Measurements from ENCODE around the gene RBM17. TPM values are rescaled to one million over a fixed set of nuclear protein-coding genes. Genes with fewer than 3 reads are reported as not detected.

The RBM17 gene
- total RNA-seq, 1 experiment from 2014 or later, result 124 TPM

GRCh38 chr10:6091630-6092029 is 2.8 kb downstream of the RBM17 start:
- H2AFZ ChIP-seq (ENCODE audit: low read length), result no peak overlapping the region
- no peak overlapping the region for H4K5ac ChIP-seq (ENCODE audit: insufficient read length, low read depth, low read length)
- Mint-ChIP-seq H3K4me3 (peak overlapping the region; percentile 16 to 59; a peak in 4 of 5 replicates), H3K4me1 (peaks cover 51 to 63% of the 10 kb centered on the region in 2 experiments), H3K27me3 (ENCODE audit: low read depth) (no peaks in the 10 kb centered on the region), H3K9me3 (peaks cover 0 to 2% of the 10 kb centered on the region in 2 experiments; a peak in 2 of 5 replicates), H3K27ac (peak overlapping the region in 1 of 3 experiments; percentile 15; a peak in 2 of 7 replicates), H3K36me3 (ENCODE audit: insufficient read depth in 1 of 3, low read depth in 3 of 3) (no peaks in the 10 kb centered on the region; a peak in 1 of 7 replicates)
- peaks cover 7% of the 10 kb centered on the region; the same call in 1 of the 2 replicates for H3K4me1 ChIP-seq (ENCODE audit: insufficient read depth, low read length)
- H2BK12ac ChIP-seq (ENCODE audit: insufficient read length, low read depth, low read length), result no peak overlapping the region
- H3K4ac ChIP-seq (ENCODE audit: low read depth, low read length), result no peak overlapping the region
- no peak for DNase-seq
- H3K79me1 ChIP-seq (ENCODE audit: insufficient read depth, low read depth, low read length, poor library complexity, severe bottlenecking), result no peaks in the 10 kb centered on the region
- no peak overlapping the region for H4K91ac ChIP-seq (ENCODE audit: insufficient read length, low read depth, low read length)
- H3K79me2 ChIP-seq (ENCODE audit: insufficient read depth, low read length), result peaks cover 46% of the 10 kb centered on the region; the same call in 1 of the 2 replicates
- H3T11ph ChIP-seq (ENCODE audit: low read length), result no peak overlapping the region
- H3K9ac ChIP-seq (ENCODE audit: extremely low read depth, insufficient read length, low read length), result no peak overlapping the region
- H3K23me2 ChIP-seq (ENCODE audit: insufficient read length, low read depth, low read length, poor library complexity, severe bottlenecking), result peaks cover 7% of the 10 kb centered on the region
- no peak overlapping the region for H2AK5ac ChIP-seq (ENCODE audit: insufficient read length, low read length)
- no peak overlapping the region for H2BK120ac ChIP-seq (ENCODE audit: low read depth, low read length, poor library complexity, severe bottlenecking)
- H3K27ac ChIP-seq (ENCODE audit: insufficient read length, low read depth, low read length), result no peak overlapping the region
- TF ChIP-seq, protein P1, sequence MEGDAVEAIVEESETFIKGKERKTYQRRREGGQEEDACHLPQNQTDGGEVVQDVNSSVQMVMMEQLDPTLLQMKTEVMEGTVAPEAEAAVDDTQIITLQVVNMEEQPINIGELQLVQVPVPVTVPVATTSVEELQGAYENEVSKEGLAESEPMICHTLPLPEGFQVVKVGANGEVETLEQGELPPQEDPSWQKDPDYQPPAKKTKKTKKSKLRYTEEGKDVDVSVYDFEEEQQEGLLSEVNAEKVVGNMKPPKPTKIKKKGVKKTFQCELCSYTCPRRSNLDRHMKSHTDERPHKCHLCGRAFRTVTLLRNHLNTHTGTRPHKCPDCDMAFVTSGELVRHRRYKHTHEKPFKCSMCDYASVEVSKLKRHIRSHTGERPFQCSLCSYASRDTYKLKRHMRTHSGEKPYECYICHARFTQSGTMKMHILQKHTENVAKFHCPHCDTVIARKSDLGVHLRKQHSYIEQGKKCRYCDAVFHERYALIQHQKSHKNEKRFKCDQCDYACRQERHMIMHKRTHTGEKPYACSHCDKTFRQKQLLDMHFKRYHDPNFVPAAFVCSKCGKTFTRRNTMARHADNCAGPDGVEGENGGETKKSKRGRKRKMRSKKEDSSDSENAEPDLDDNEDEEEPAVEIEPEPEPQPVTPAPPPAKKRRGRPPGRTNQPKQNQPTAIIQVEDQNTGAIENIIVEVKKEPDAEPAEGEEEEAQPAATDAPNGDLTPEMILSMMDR (conservative IDR thresholded peaks at IDR 0.05), result no peak
- no peak overlapping the region for H2BK15ac ChIP-seq (ENCODE audit: low read depth, low read length)
- H3K18ac ChIP-seq (ENCODE audit: insufficient read length, low read depth, low read length), result no peak overlapping the region
- H3K27me3 ChIP-seq (ENCODE audit: insufficient read depth, low read length), result no peaks in the 10 kb centered on the region
- no peak overlapping the region for H3K4me2 ChIP-seq (ENCODE audit: insufficient read depth, insufficient read length, low read length)
- H3K56ac ChIP-seq (ENCODE audit: insufficient read length, low read depth, low read length), result no peak overlapping the region
- H4K20me1 ChIP-seq (ENCODE audit: control insufficient read depth, insufficient read depth, insufficient read length), result peaks cover 3% of the 10 kb centered on the region
- no peak overlapping the region for H4K8ac ChIP-seq (replicated peaks; ENCODE audit: insufficient read length, low read depth, low read length)
- no peak overlapping the region for H2BK5ac ChIP-seq (ENCODE audit: insufficient read length, low read length)
- H3K23ac ChIP-seq (ENCODE audit: insufficient read length, low read depth, low read length), result no peak overlapping the region
- no peak overlapping the region for H2BK20ac ChIP-seq (ENCODE audit: low read depth, low read length, poor library complexity, severe bottlenecking)
- no CpG with 5 or more reads among the region's 1 CpG for WGBS (ENCODE audit: extremely low coverage, insufficient read length, low lambda C conversion rate)
- H3K9me3 ChIP-seq (ENCODE audit: control insufficient read depth, low read depth, low read length), result no peaks in the 10 kb centered on the region
- H3K14ac ChIP-seq (ENCODE audit: insufficient read depth, low read length), result no peak overlapping the region
